Common myeloid progenitor, CD34-positive (primary cell): ENCODE data around the gene ATF7IP2. TPM values are rescaled to one million over a fixed set of nuclear protein-coding genes. Genes with fewer than 3 reads are reported as not detected.
A peak's percentile ranks its signal among the peaks of the same experiment; 100 is the strongest.
"Not testable (repeated sequence)": the region's sequence is repeated elsewhere in the genome, so short reads cannot be mapped to it uniquely, and the experiment has no call there.

ENCODE experiments used
- CTCF ChIA-PET: fragments of 350-600 bp; sonication (Branson Sonifier 250); formaldehyde crosslinking; loops from one replicate; lab custom pipeline; 2021; ENCODE audit warnings: antibody characterized with exemption; lab: Charles Lee
- POLR2A ChIA-PET: fragments of 350-600 bp; sonication (Branson Sonifier 250); formaldehyde crosslinking; loops from one replicate; lab custom pipeline; 2021; ENCODE audit warnings: antibody characterized with exemption; lab: Charles Lee
- DNase-seq, 3 donors: peaks; one replicate each; pipeline versions ENCODE4 v3.0.0 to v3.0.0-alpha.2; 2013
- H3K27ac ChIP-seq, 2 experiments: 1 replicate in 1 of 2; 2 replicates in 1 of 2; pipeline ENCODE4 v1.7.0; 2013; ENCODE audit warnings: inconsistent platforms in 2 of 2, low read length in 2 of 2, mild to moderate bottlenecking in 2 of 2, low read depth in 1 of 2, moderate library complexity in 1 of 2; ENCODE audit not compliant: severe bottlenecking in 2 of 2, insufficient read depth in 1 of 2, poor library complexity in 1 of 2
- H3K27me3 ChIP-seq, 5 experiments: replicated peaks in 2 of 5; 1 replicate in 3 of 5; 2 replicates in 2 of 5; pipeline versions ENCODE4 v1.6.1 to v1.7.0; 2013; ENCODE audit warnings: low read length in 4 of 5, mild to moderate bottlenecking in 2 of 5, moderate library complexity in 2 of 5, inconsistent platforms in 1 of 5; ENCODE audit not compliant: insufficient read depth in 5 of 5, control insufficient read depth in 4 of 5
- H3K36me3 ChIP-seq, 4 experiments: 1 replicate in 2 of 4; 2 replicates in 2 of 4; pipeline versions ENCODE4 v1.6.1 to v1.7.0; 2013; ENCODE audit warnings: low read length in 3 of 4, control low read depth in 1 of 4, mild to moderate bottlenecking in 1 of 4; ENCODE audit not compliant: control insufficient read depth in 4 of 4, insufficient read depth in 4 of 4
- H3K4me1 ChIP-seq, 4 experiments: 1 replicate in 3 of 4; 2 replicates in 1 of 4; pipeline versions ENCODE4 v1.6.1 to v1.7.1; 2013; ENCODE audit warnings: low read length in 3 of 4, mild to moderate bottlenecking in 3 of 4, control low read depth in 1 of 4, inconsistent platforms in 1 of 4, moderate library complexity in 1 of 4; ENCODE audit not compliant: control insufficient read depth in 4 of 4, insufficient read depth in 4 of 4; ENCODE audit errors: control extremely low read depth in 1 of 4
- H3K4me3 ChIP-seq, 7 experiments: 1 replicate in 4 of 7; 2 replicates in 3 of 7; pipeline versions ENCODE4 v1.5.1 to v1.7.0; 2013; ENCODE audit warnings: mild to moderate bottlenecking in 7 of 7, low read length in 6 of 7, moderate library complexity in 6 of 7, inconsistent platforms in 2 of 7, low read depth in 2 of 7, control low read depth in 1 of 7; ENCODE audit not compliant: insufficient read depth in 4 of 7, control insufficient read depth in 1 of 7; ENCODE audit errors: extremely low read depth in 1 of 7
- H3K9me3 ChIP-seq, 5 experiments: 1 replicate in 4 of 5; 2 replicates in 1 of 5; pipeline versions ENCODE4 v1.6.1 to v1.7.1; 2013; ENCODE audit warnings: low read length in 4 of 5, mild to moderate bottlenecking in 2 of 5, inconsistent platforms in 1 of 5, low read depth in 1 of 5, moderate library complexity in 1 of 5; ENCODE audit not compliant: control insufficient read depth in 4 of 5, insufficient read depth in 2 of 5; ENCODE audit errors: control extremely low read depth in 1 of 5
- WGBS: methylation state at CpG from one replicate; pipeline ENCODE4 v1.1.5; 2013; ENCODE audit not compliant: insufficient coverage; 5-methylcytosine and 5-hydroxymethylcytosine counted together
- polyA plus RNA-seq: library from polyadenylated mRNA; unstranded; fragments of 120-200 nt; gene quantifications from one replicate; pipeline ENCODE4 v1.2.1, GENCODE V29; 2013

The ATF7IP2 gene, protein sequence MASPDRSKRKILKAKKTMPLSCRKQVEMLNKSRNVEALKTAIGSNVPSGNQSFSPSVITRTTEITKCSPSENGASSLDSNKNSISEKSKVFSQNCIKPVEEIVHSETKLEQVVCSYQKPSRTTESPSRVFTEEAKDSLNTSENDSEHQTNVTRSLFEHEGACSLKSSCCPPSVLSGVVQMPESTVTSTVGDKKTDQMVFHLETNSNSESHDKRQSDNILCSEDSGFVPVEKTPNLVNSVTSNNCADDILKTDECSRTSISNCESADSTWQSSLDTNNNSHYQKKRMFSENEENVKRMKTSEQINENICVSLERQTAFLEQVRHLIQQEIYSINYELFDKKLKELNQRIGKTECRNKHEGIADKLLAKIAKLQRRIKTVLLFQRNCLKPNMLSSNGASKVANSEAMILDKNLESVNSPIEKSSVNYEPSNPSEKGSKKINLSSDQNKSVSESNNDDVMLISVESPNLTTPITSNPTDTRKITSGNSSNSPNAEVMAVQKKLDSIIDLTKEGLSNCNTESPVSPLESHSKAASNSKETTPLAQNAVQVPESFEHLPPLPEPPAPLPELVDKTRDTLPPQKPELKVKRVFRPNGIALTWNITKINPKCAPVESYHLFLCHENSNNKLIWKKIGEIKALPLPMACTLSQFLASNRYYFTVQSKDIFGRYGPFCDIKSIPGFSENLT
- 124 TPM for polyA plus RNA-seq

DNA sequence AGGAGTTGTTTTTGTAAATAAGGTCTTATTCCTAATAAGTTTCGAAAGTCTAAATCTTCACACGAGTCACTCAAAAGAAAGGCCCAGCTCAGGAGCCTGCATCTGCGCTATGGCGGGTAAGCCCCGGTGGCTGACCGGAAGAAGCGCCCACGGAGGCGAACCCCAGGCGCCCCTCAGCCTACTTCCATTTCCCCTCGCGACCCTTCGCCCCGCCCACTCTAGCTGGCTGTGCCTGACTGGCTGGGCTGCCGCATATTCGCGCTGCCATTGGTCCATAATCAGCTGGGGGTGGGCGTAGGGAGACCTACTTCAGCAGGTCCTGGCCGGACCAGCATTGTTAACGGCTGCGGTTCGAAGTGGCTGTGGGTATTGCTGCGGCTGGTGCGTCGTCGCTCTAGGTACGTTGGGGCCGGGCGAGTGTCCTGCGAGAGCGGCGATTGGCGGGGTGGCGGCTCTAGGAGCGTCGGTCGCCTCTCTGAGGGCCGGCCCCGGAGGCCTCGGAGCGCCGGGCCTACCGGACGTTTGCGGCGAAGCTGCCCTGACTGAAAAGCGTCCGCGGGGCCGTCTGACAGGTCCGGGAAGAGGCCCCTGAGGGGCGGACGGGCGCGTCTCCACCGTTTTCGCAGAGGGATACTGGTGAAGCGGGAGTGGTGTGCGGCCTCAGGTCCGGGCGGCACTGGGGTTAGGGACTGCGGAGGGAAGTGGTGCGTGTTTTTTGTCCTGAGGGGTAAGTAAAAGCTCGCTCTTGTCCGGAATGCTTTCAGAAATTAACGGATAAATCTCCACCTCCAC lies at the start of gene ATF7IP2:
ATF7IP2 (plus strand) TSS at position 337 of the 792 bp plus-strand sequence. CDS start 44,560 bp downstream, outside the sequence.
- Histone ChIP-seq H3K27me3 (no peaks in the 10 kb centered on the region), H3K36me3 (peaks cover 0 to 9% (median 4%) of the 10 kb centered on the region in 4 experiments), H3K27ac (peak within 1 kb of the TSS; percentile 82 to 91), H3K9me3 (peaks cover 0 to 6% (median 0%) of the 10 kb centered on the region in 5 experiments), H3K4me1 (peaks cover 3 to 28% (median 13%) of the 10 kb centered on the region in 4 experiments), H3K4me3 (peak within 1 kb of the TSS; percentile 58 to 95 (median 86))
- DNase-seq = peak; percentile 93 to 96 (median 95)
- 3% methylated on average over 50 of the region's 66 CpGs for WGBS
- ChIA-PET POLR2A (interaction anchor here (0.6 to 1.3 kb wide), 2 partner anchors 23 to 1356 kb away, joined by 5 to 8 read pairs; no protein-coding TSS in a partner anchor), CTCF (interaction anchor here (0.6 to 1.6 kb wide), 2 partner anchors 23 to 501 kb away, joined by 4 to 5 read pairs; no protein-coding TSS in a partner anchor)

DNA sequence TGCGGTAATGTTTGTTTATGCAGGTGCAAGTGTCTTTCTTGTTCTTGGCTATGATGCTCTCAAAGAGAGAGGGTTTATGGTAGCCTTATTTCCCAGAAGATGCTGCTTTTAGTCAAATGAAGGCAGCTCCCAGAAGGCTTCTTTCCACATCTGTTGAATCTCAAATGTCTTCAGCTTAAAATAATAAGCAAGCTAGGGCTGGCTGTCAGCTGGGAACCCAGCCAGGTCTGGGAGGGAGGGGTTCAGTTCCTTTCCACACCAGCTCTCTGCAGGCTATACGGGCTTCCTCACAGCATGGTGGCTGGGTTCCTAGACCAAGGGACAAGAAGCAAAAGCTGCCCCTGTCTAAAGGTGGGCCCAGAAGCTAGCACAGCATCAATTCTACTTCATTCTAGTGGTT lies 47.4 kb upstream of the ATF7IP2 start:
- Histone ChIP-seq H3K27ac (no peak overlapping the region), H3K27me3 (no peaks in the 10 kb centered on the region), H3K4me1 (peaks cover 0 to 3% (median 0%) of the 10 kb centered on the region in 4 experiments), H3K9me3 (peaks cover 0 to 44% (median 34%) of the 10 kb centered on the region in 5 experiments), H3K4me3 (no peak overlapping the region), H3K36me3 (no peaks in the 10 kb centered on the region)
- no peak for DNase-seq
- CTCF ChIA-PET = no interaction called here
- 100% methylated on average over 2 of the region's 2 CpGs for WGBS
- POLR2A ChIA-PET = no interaction called here

DNA sequence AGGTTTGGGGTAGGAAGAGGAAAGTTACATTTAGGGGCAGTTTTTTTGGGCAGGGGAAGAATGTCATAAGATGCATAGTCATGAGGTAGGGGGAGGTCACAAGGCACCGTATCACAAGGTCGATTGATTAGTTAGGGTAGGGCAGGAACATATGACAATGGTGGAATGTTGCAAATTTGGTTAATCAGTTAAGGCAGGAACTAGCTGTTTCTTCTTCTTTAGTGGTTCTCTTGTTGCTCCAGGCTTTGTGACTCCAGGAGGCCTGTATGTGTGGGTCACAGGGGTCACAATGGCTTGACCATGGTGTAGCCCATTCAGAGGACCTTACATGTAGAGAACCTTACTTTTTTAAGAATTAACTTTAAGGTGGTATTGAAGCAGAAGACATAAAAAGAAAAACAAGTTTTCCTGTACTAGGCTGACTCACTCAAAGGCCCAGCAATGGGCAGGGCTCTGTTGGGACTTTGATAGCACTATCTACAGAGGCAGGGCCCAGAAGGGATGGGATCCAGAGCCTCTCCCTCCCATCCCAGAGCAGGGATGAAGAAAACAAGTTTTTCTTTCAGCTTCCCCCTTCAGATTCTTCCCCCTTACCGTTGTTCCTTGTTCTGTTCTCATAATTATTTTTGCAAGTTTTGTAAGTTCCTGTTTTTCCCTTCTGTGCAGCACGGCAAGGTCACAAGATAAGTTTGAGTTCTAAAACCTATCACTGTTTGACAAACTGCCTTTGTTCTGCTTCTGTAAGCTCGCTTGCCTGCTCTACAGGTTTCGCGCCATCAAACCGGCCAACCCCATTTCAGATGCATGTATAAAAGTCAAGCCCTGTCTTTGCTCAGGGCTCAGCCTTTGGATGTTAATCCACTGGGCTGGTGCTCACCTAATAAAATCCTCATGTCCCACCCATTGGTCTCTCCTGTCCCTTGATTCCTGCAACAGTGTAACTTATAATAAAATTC lies 45.8 kb upstream of the ATF7IP2 start:
- WGBS = 69% methylated on average over 5 of the region's 8 CpGs
- peak in 2 of 3 donors; percentile 38 to 63 for DNase-seq
- Histone ChIP-seq H3K4me1 (peaks cover 0 to 3% (median 0%) of the 10 kb centered on the region in 4 experiments), H3K27me3 (no peaks in the 10 kb centered on the region), H3K4me3 (no peak overlapping the region), H3K36me3 (no peaks in the 10 kb centered on the region), H3K27ac (no peak overlapping the region), H3K9me3 (peaks cover 0 to 52% (median 40%) of the 10 kb centered on the region in 5 experiments)
- ChIA-PET CTCF (interaction anchor here (1.6 kb wide), 1 partner anchor 8 kb away, joined by 3 read pairs; no protein-coding TSS in a partner anchor), POLR2A (interaction anchor here (0.6 kb wide), 1 partner anchor 53 kb away, joined by 6 read pairs; no protein-coding TSS in a partner anchor)

DNA sequence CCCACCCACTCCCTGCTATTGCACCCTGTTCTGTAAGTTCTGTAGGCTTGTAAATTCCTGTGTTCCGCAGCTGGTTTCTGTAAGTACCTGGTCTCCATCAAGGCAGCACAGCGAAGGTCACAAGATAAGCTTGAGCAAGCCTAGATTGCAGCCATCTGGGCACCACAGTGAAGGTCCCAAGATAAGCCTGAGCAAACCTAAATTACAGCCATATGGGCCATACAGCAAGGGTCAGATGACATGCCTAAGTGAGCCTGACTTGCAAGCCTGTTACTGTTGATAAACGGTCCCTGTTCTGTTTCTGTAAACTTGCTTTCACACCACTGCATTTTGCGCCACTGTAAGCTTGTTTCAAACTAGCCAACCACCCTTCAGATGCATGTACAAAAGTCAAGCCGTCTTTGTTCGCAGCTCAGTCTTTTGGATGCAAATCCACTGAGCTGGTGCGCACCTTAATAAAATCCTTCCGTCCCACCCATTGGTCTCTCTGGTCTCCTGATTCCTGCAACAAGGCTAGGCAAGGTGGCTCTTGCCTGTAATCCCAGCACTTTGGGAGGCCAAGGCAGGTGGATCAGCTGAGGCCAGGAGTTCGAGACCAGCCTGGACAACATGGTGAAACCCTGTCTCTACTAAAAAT lies 42.6 kb upstream of the ATF7IP2 start:
- no peak for DNase-seq
- ChIA-PET POLR2A (interaction anchor here (0.5 kb wide), 1 partner anchor 90 kb away, joined by 3 read pairs; no protein-coding TSS in a partner anchor), CTCF (no interaction called here)
- no peaks in the 10 kb centered on the region for H3K27me3 ChIP-seq
- H3K27ac ChIP-seq = no peak overlapping the region
- 94% methylated on average over 9 of the region's 9 CpGs for WGBS
- H3K9me3 ChIP-seq = peaks cover 0 to 62% (median 40%) of the 10 kb centered on the region in 5 experiments
- H3K4me1 ChIP-seq = peaks cover 0 to 3% (median 0%) of the 10 kb centered on the region in 4 experiments
- no peaks in the 10 kb centered on the region for H3K36me3 ChIP-seq
- H3K4me3 ChIP-seq = no peak overlapping the region

DNA sequence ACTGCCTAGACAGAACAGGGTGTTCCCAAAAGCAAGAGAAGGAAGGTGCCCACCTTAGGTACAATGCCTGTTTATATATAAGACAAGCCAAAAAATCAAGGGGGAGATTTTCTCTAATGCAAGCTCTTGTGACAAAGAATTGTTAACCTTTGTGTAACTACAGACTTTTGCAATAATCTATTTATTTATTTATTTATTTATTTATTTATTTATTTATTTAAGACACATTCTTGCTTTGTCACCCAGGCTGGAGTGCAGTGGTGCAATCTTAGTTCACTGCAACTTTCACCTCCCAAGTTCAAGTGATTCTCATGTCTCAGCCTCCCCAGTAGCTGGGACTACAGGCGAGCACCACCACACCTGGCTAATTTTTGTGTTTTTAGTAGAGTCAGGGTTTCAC lies 41.2 kb upstream of the ATF7IP2 start:
- DNase-seq, H3K36me3 ChIP-seq, H3K4me1 ChIP-seq, H3K27me3 ChIP-seq, H3K4me3 ChIP-seq, CTCF ChIA-PET, H3K27ac ChIP-seq, POLR2A ChIA-PET: not testable (repeated sequence)
- peaks cover 0 to 50% (median 29%) of the 10 kb centered on the region in 5 experiments for H3K9me3 ChIP-seq
- 100% methylated on average over 1 of the region's 1 CpG for WGBS
